Astrocyte (in vitro differentiated cells and primary cell): ENCODE results near the gene SLC29A2.

ENCODE experiments used
- CTCF ChIP-seq: IDR thresholded peaks from 2 replicates; pipeline ENCODE4 v1.5.1; 2011; ENCODE audit warnings: low read depth, mild to moderate bottlenecking, inconsistent platforms, low read length, moderate library complexity; ENCODE audit not compliant: insufficient read depth
- EZH2 ChIP-seq: IDR thresholded peaks from 2 replicates; pipeline ENCODE4 v1.6.1; 2012; ENCODE audit warnings: mild to moderate bottlenecking, low read length, inconsistent platforms; ENCODE audit not compliant: insufficient read depth

DNA sequence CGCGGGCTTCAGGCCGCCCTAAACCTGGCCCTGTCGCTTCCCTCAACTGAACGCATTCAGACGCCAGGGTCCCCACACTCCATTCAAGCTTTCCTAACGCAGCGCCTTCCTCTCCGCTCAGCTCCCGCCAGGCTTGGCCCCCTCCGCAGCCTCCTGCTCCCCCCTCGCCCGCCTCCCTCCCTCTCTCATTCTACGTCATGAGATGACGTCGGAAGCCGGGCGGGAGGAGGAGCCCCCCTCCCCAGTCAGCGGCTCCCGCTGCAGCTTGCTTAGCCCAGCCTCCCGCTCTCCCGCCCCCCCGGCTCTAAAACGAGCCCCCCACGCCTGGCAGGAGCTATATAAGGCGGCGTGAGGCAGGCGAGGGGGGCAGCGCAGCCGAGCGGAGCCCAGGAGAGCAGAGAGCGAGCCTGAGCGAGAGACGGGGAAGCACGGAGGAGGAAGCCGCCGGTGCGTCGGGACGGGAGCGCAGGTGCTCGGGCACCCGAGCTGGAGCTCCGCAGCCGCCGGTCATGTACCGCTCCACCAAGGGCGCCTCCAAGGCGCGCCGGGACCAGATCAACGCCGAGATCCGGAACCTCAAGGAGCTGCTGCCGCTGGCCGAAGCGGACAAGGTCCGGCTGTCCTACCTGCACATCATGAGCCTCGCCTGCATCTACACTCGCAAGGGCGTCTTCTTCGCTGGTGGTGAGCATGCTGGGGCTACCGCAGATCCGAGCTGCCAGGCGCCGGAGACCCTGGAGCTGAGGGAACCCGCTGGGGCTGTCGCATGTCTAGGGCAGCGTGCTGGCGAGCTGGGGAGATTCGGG is 49.3 kb upstream of the SLC29A2 start, which contains the start of gene NPAS4:
- TF ChIP-seq CTCF = no peak
- peak; percentile 68 for TF ChIP-seq EZH2
